Ovary (tissue), 3 donors: ENCODE measurements around the gene GRK6.

Experiments
- POLR2A ChIP-seq: fragments of 450-650 bp; IDR thresholded peaks from one replicate; pipeline ENCODE4 v1.6.1; 2017; ENCODE audit warnings: antibody characterized with exemption, mild to moderate bottlenecking, moderate library complexity
- TF ChIP-seq, protein P1 (sequence below), 3 donors: fragments of 450-650 bp in 2 of 3; fragments of 200-600 bp in 1 of 3; IDR thresholded peaks; one replicate each; pipeline versions ENCODE4 v1.5.1 to v1.8.0; 2016 to 2022; ENCODE audit warnings: antibody characterized with exemption in 3 of 3, mild to moderate bottlenecking in 1 of 3
- donor health status: DM: no; HTN: no; CAD: no.

DNA sequence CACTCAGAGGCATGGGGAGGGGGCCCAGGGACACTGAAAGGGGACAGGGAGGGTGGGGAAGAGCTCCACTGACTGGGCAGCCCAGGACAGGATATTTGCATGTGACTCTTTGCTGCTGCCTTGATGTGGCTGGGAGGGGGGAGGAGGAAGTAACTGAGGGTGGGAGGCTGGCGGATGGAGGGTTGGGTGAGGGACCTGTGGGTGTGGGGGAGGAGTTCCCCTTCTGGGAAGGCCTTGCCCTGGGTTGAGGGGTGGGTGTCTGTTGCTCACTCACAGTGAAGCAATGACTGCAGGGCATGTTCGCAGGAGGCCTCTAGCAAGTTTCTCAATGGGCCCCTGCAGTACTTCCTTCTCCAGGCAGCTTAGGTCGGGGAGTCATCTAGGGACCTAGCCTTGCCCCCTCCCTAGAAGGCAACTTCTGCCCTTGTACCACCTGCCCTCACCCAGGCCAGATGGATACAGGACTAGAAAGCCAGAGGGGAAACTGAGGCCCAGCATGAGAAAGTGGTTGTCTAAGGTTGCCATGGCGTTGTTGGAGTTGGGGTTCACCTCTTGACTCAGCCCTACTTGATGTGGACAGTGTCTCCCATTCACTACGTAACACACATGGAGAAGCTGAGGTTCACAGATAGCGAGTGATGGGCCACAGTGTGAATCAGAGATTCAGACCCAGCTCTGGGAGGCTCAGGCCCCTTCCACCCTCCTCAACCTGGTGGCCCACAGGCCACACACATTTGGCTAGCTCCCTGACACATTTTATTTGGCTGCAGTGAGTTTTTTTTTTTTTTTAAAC lies 3.0 kb downstream of the GRK6 start:
- TF ChIP-seq, protein P1, sequence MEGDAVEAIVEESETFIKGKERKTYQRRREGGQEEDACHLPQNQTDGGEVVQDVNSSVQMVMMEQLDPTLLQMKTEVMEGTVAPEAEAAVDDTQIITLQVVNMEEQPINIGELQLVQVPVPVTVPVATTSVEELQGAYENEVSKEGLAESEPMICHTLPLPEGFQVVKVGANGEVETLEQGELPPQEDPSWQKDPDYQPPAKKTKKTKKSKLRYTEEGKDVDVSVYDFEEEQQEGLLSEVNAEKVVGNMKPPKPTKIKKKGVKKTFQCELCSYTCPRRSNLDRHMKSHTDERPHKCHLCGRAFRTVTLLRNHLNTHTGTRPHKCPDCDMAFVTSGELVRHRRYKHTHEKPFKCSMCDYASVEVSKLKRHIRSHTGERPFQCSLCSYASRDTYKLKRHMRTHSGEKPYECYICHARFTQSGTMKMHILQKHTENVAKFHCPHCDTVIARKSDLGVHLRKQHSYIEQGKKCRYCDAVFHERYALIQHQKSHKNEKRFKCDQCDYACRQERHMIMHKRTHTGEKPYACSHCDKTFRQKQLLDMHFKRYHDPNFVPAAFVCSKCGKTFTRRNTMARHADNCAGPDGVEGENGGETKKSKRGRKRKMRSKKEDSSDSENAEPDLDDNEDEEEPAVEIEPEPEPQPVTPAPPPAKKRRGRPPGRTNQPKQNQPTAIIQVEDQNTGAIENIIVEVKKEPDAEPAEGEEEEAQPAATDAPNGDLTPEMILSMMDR (IDR thresholded peaks at IDR 0.05): no peak
- TF ChIP-seq POLR2A: no peak
